Tibial nerve (tissue), 4 donors: ENCODE measurements around the gene ZNF423.

Experiments
- CTCF ChIP-seq, 5 experiments: fragments of 200-600 bp in 3 of 5; fragments of 450-650 bp in 2 of 5; sonication (generic) in 3 of 5; IDR thresholded peaks; one replicate each; pipeline ENCODE4 v1.5.1; 2016 to 2019; ENCODE audit warnings: antibody characterized with exemption in 5 of 5, mild to moderate bottlenecking in 3 of 5, moderate library complexity in 2 of 5
- EP300 ChIP-seq, 2 donors: sonication (generic); formaldehyde crosslinking; IDR thresholded peaks; one replicate each; pipeline ENCODE4 v1.6.1; 2017; ENCODE audit warnings: antibody characterized with exemption in 2 of 2, mild to moderate bottlenecking in 1 of 2

- TF ChIP-seq EP300 (IDR thresholded peaks at IDR 0.05) = peak in 1 of 2 donors; percentile 48
- TF ChIP-seq CTCF (IDR thresholded peaks at IDR 0.05) = no peak
Measured at GRCh38 chr16:49663081-49664065, 192.5 kb downstream of the ZNF423 start.
